GM21825 (cell line): ENCODE measurements around the gene HOMEZ.
"Not testable (repeated sequence)": the region's sequence is repeated elsewhere in the genome, so short reads cannot be mapped to it uniquely, and the experiment has no call there.

Experiments used
- ATAC-seq: cut with Tn5 transposase; IDR thresholded peaks from one replicate; pipeline ENCODE4 v1.9.1; 2021; ENCODE audit warnings: mild to moderate bottlenecking, moderate library complexity; ENCODE audit not compliant: unreplicated experiment

The HOMEZ gene, protein sequence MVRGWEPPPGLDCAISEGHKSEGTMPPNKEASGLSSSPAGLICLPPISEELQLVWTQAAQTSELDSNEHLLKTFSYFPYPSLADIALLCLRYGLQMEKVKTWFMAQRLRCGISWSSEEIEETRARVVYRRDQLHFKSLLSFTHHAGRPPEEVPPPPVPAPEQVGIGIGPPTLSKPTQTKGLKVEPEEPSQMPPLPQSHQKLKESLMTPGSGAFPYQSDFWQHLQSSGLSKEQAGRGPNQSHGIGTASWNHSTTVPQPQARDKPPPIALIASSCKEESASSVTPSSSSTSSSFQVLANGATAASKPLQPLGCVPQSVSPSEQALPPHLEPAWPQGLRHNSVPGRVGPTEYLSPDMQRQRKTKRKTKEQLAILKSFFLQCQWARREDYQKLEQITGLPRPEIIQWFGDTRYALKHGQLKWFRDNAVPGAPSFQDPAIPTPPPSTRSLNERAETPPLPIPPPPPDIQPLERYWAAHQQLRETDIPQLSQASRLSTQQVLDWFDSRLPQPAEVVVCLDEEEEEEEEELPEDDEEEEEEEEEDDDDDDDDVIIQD

DNA sequence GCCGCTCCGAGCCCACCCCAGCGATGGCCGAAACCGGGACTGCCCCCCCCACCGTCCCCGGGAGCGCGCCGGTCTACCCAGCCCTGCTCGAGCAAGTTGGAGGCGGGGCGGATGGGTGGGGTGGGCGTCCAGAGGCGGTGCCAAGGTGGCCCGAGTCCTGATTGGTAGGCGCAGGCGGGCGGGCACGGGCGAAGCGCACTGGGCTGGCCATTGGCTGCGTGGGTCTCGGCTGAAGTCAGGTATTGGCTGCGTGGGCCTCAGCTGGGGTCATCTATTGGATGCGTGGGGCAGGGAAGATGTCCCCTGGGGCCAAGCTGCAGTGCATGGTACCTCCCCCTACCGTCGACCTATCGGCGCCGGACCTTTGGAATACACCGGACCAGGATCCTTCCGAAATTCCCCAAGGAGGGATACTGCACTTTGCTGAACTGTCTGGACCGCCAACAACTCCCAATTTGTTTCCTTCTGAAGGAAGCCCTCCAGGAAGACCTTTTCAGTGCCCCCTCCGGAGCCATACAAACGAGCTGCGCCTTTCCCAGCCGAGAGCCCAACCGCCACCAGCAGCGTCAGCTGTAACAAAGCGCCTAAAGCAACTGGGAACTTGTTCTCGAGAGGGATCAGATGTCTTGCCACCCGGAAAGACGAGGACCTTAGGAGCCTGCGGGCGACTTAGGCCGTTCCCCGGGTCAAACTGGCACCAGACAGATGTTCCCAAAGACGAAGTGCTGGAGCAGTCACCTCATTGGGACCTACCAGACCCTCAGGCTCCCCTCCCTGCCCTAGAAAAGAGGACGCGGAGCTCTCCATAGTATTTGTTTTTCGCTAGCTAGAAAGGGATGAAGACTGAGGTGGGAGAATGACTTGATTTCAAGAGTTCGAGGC lies at the start of gene HOMEZ:
Gene HOMEZ, minus strand, starts transcription at position 113 of the 882 bp plus-strand sequence. CDS start 180 bp downstream, outside the sequence.
- ATAC-seq = peak; percentile 96

DNA sequence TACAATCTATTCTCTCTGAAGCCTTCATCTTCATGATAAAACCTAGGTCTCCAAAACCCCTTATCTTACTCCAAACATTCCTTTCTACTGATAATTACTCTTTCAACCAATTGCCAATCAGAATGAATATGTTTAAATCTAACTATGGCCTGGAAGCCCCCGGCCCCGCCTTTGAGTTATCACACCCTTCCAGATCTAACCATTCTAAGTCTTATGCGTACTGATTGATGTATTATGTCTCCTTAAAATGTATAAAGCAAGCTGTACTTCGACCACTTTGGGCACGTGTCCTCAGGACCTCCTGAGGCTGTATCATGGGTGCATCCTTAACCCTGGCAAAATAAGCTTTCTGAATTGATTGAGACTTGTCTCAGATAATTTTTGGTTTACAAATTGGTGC lies 49.7 kb upstream of the HOMEZ start:
- ATAC-seq = no peak

DNA sequence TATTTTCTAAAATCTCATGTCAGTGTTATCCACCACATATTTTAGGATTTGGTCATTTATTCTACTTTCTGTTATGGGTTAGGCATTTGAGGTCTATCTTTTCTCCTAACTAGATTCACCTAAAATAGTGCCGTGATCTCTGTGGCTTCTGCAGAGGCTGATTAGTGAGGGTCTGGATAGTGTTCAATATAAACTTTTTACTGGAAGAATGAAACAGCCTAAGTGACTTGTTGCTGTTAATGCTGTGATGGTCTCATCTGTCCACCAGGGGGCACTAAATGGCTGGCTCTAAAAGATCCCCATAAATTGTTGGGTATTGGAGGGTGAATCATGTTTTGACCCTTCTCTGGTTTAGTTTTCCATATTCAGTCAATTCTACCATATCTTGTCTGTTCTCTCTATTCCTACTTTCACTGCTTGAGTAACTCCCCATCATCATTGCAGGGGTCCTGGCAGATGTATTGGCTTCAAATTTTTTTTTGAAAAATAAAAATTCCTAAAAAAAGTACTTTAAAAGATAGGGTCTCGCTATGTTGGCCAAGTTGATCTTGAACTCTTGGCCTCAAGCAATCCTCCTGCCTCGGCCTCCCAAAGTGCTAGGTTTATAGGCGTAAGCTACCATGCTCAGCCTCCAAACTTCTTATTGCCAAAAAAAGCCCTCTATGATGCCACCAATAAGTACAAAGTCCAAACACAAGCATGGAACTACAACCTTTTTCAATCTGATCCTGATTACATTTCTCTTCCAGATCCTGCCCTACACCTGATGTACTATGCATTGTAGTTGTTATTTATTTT lies 42.2 kb upstream of the HOMEZ start:
- no peak for ATAC-seq

DNA sequence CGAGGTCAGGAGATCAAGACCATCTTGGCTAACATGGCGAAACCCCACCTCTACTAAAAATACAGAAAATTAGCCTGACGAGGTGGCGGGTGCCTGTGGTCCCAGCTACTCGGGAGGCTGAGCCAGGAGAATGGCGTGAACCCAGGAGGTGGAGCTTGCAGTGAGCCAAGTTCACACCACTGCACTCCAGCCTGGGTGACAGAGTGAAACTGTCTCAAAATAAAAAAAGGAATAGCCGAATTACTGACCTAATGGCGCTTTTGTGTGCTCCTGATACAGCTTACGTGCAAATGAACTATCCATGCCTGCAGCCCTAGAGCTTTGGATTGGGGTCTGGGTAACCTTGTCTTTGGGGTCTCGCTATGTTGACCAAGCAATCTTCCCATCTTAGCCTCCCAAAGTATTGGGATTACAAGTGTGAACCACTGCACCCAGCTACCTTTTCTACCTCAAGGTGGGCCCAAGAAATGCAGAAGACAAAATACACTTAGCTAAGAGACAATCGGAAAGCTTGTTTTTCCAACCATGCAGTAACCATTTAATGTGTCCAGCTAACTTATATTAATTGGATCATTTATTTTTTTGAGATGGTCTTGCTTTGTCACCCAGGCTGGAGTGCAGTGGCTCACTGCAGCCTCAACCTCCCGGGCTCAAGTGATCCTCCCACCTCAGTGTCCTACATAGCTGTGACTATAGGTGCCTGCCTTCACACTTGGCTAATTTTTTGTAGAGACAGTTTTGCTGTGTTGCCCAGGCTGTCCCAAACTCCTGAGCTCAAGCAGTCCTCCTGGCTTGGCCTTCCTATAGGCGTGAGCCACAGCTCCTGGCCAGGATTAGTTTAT lies 40.8 kb upstream of the HOMEZ start:
- ATAC-seq = no peak

DNA sequence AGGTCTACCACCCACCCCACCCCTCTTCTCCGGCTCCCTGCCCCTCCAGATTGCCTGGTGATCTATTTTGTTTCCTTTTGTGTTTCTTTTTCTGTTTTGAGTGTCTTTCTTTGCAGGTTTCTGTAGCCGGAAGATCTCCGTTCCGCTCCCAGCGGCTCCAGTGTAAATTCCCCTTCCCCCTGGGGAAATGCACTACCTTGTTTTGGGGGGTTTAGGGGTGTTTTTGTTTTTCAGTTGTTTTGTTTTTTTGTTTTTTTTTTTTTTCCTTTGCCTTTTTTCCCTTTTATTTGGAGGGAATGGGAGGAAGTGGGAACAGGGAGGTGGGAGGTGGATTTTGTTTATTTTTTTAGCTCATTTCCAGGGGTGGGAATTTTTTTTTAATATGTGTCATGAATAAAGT lies 39.8 kb upstream of the HOMEZ start:
- ATAC-seq = not testable (repeated sequence)

DNA sequence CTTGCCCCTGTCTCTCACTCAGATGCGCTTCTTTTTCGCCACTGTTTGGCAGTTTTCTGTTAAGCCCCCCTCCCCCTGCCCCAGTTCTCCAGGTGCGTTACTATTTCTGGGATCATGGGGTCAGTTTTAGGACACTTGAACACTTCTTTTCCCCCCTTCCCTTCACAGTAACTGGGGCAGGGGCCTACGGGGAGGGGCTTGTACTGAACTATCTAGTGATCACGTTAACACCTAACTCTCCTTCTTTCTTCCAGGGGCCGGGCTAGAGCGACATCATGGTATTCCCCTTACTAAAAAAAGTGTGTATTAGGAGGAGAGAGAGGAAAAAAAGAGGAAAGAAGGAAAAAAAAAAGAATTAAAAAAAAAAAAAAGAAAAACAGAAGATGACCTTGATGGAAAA lies 39.1 kb upstream of the HOMEZ start:
- ATAC-seq = no peak

DNA sequence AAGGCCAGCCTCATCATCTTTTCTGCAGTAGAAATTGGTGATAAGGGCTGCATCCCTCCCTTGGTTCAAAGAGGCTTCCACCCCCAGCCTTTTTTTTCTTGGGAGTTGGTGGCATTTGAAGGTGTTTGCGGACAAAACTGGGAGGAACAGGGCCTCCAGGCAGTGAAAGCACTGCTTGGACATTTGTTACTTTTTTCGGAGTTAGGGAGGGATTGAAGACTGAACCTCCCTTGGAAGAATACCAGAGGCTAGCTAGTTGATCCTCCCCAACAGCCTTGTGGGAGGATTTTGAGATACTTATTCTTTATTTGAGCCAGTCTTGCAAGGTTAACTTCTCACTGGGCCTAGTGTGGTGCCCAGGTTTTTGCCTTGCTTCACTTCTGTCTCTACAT lies 38.5 kb upstream of the HOMEZ start:
- no peak for ATAC-seq

DNA sequence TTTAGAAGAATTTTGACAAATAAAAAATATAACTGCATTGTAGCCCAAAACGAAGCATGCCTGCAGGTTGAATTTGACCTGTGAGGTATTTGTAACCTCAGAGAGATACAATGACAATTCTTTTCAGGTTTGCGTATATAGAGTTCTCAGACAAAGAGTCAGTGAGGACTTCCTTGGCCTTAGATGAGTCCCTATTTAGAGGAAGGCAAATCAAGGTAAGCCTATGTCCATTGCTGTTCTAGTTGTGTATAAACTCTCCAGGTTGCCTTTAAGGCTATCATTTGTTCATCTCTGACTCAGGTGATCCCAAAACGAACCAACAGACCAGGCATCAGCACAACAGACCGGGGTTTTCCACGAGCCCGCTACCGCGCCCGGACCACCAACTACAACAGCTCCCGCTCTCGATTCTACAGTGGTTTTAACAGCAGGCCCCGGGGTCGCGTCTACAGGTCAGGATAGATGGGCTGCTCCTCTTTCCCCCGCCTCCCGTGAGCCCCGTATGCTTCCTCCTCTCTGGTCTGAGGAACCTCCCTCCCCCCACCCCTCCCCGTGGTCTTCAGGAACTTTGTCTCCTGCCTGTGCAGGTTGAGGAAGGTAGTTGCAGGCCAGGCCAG lies 38.0 kb upstream of the HOMEZ start:
- no peak for ATAC-seq

DNA sequence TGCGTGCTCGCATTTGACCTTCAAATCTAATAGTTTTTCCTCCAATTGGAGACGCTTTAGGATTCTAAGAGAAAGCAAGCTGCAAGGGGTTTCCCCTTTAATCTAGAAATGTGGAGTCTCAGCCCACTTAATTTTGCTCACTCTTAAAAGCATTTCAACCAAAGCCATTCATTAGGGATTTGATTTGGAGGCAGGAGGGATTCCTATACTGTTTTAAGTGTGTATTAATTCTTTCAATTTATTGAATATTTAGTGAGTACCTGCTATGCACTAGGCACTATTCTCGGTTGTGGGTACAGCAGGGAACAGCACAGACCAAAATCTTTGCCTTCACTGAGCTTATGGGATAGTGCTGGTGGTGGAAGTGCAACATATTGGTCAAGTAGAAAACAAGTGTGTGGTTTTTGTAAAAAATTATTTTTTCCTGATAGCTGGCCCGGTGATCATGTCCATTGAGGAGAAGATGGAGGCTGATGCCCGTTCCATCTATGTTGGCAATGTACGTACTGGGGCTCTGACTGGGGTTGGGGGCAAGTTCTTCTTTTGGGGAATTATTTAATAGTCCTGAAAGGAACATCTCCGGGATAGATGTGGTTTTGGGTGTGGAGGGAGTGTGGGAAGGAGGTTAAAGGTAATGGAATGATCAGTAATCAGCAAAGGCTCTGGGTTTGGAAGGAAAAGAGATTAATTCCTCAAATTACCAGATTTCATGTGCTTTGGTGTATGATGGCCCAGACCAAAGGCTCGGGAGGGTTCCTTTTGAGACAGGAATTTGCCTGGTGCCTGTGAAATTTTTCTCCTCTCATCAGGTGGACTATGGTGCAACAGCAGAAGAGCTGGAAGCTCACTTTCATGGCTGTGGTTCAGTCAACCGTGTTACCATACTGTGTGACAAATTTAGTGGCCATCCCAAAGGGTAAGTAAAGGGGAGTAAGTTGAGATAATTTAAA lies 36.9 kb upstream of the HOMEZ start:
- ATAC-seq = no peak

DNA sequence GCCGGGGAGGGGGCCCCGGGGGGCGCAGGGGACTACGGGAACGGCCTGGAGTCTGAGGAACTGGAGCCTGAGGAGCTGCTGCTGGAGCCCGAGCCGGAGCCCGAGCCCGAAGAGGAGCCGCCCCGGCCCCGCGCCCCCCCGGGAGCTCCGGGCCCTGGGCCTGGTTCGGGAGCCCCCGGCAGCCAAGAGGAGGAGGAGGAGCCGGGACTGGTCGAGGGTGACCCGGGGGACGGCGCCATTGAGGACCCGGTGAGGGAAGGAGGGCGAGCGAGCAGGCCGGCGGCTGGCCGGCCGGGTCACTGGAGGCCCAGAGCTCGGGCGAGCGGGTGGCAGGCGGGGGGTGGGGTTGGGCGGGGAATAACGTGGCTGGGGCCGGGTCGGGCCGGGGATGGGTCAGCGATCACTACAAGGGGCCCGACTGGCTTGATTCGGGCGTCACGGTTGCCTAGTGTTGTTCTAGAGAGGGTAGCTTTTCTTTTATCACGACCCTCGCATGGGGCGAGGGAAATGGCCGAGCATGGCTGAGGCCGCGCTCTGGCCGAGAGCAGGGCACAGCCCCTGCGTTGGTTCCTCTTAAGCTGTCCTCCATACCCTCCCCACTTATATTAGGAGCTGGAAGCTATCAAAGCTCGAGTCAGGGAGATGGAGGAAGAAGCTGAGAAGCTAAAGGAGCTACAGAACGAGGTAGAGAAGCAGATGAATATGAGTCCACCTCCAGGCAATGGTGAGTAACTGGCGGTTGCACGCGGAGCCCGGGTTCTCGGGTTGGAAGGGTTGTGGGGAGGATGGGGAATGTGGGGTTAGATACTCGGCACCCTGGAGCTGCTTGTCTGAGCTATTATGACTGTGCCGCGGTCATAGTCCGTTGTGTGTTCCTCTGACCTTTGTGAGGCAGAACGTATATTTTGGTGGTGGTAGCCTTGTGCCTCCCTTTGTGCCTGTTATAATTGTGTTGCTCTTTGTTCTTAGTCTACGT lies 35.9 kb upstream of the HOMEZ start:
- no peak for ATAC-seq

DNA sequence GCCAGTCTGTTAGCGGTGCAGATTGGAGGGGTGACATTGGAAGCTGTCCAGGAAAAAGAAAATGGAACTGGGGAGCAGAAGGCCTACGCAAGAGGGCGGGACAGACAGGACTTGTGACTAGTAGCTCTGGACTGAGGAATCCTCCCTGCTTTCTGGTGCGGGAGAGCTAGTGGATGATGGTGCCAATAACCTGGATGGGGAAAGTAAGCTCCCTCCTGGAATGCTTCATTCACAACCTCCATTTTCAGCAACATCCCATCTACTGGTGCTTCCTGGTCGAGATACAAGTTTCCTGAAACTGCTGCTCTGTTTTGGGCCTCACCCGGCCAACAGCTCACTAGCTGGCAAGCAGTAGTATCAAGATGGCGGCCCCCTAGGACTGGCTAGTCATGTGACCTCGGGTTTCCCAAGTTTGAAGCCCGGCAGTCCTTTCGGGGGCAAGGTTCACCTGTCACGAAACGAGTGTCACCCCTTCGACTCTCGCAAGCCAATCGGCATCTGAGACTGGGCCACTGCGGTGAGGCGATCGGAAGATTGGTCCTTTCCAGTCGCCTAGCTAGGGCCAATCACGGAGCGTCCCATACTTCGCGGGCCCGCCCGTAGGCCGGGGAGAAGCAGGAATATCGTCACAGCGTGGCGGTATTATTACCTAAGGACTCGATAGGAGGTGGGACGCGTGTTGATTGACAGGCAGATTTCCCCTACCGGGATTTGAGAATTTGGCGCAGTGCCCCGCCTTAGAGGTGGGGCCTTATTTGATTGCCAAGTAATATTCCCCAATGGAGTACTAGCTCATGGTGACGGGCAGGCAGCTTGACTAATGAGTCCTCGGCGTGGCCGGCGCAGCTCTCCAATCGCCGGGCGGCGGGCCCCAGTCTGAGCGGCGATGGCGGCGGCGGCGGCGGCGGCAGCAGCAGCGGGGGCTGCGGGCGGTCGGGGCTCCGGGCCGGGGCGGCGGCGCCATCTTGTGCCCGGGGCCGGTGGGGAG lies 34.9 kb upstream of the HOMEZ start, which contains the start of gene PABPN1:
Gene PABPN1, plus strand, starts transcription at position 874 of the 988 bp plus-strand sequence. Its CDS starts 13 bp downstream, at position 887.
- peak; percentile 89 for ATAC-seq

DNA sequence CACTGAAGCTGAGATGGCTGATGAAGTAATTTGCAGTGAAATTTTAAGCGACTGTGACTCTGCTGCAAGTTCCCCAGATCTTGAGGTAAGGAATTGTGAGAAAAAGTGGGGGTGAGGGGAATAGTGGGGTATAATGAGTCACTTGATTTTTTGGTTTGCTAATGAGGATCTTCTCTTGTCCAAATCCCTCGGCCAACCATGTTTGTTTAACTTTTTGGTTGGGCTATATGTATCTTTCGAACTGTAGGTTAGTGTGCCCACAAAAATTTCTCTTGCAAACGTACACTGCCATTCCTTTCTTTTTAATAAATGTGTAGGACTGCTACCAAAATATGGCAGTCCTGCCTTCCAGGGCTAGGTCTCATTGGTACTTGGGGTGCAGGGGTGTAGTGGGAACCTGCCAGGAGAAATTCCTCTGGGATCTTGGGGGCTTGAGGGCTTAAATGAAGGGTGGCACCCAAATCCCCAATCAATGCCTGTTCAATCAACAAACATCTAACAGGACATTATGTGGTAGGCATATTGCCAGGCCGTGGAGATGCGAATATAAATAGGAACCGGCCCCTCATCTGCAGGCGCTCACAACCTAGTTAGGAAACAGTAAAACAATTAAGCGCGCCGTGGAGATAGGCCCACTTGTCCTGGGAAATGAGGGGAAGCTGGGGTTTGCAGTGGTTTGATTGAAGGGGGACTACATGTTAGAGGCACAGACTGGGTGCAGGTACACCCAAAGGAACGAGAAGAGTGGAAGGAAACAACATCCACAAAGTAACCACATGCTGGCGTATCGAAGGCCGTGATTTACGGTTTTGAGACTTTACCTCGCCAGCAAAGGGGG lies 34.0 kb upstream of the HOMEZ start:
- no peak for ATAC-seq

DNA sequence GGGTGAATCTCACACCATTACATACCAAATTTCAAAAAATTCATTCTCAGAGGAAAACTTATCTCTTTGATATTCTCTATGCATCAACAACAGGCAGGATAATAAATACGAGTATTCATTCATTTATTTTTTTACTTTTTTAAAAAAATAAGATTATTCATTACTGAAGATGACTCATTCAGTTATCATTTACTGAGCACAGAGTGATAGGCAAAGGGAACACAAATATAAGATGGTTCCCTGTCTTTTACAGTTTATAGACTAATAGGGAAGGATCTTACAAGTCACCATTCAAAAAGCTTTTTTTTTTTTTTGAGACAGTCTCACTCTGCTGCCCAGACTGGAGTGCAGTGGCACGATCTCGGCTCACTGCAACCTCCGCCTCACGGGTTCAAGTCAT lies 30.4 kb upstream of the HOMEZ start:
- no peak for ATAC-seq

DNA sequence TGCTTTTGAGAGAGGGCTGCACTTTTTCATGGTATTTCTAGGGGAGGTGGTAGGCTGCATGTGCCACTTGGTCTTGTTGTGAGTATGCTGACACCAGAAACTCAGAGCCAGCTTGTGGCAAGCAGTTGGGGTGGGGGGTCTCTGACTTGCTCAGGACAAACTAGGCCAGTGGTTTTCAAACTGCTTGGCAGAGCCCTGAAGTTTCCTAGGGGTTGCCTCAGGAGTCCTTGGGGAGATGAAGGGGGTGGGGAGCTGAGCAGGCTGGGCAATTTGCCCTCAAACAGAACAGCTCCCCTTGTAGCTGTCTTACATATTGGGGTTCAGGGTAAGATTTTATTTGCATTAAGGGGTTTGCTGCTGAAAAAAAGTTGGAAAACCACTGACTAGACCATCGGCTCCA lies 24.6 kb upstream of the HOMEZ start:
- no peak for ATAC-seq
